GM23248 (cell line): ENCODE measurements around the gene RAMP3. TPM values are rescaled to one million over a fixed set of nuclear protein-coding genes. Genes with fewer than 3 reads are reported as not detected.

Experiments
- DNase-seq: peaks from one replicate; pipeline ENCODE4 v3.0.0-alpha.2; 2015
- H2AFZ ChIP-seq: fragments of 200-600 bp; sonication (generic); 2 replicates; pipeline ENCODE4 v1.6.1; 2016; ENCODE audit warnings: antibody characterized with exemption
- H3F3A ChIP-seq: fragments of 200-600 bp; sonication (generic); 2 replicates; pipeline ENCODE4 v1.6.1; 2016; ENCODE audit warnings: mild to moderate bottlenecking, antibody characterized with exemption, mixed run types; ENCODE audit not compliant: insufficient read depth
- H3K27ac ChIP-seq: fragments of 200-600 bp; sonication (generic); 2 replicates; pipeline ENCODE4 v1.5.1; 2016; ENCODE audit warnings: mild to moderate bottlenecking
- H3K27me3 ChIP-seq: fragments of 200-600 bp; sonication (generic); replicated peaks from 2 replicates; pipeline ENCODE4 v1.6.1; 2016; ENCODE audit warnings: mild to moderate bottlenecking; ENCODE audit not compliant: insufficient read depth
- H3K36me3 ChIP-seq: fragments of 200-600 bp; sonication (generic); 2 replicates; pipeline ENCODE4 v1.6.1; 2016; ENCODE audit warnings: low read depth, mild to moderate bottlenecking
- H3K4me1 ChIP-seq: fragments of 200-600 bp; sonication (generic); 2 replicates; pipeline ENCODE4 v1.6.1; 2016; ENCODE audit warnings: mild to moderate bottlenecking; ENCODE audit not compliant: insufficient read depth
- H3K4me2 ChIP-seq: fragments of 200-600 bp; sonication (generic); one replicate; pipeline ENCODE4 v1.6.1; 2016; ENCODE audit warnings: mild to moderate bottlenecking; ENCODE audit not compliant: unreplicated experiment
- H3K4me3 ChIP-seq: fragments of 200-600 bp; sonication (generic); 2 replicates; pipeline ENCODE4 v1.5.1; 2016; ENCODE audit warnings: mild to moderate bottlenecking
- H3K79me2 ChIP-seq: fragments of 200-600 bp; sonication (generic); 2 replicates; pipeline ENCODE4 v1.6.1; 2016; ENCODE audit warnings: mild to moderate bottlenecking; ENCODE audit not compliant: insufficient read depth
- H3K9ac ChIP-seq: fragments of 200-600 bp; sonication (generic); 2 replicates; pipeline ENCODE4 v1.6.1; 2016; ENCODE audit warnings: mild to moderate bottlenecking
- H3K9me2 ChIP-seq: fragments of 200-600 bp; sonication (generic); 2 replicates; pipeline ENCODE4 v1.6.1; 2016; ENCODE audit warnings: mixed run types, mild to moderate bottlenecking, moderate library complexity; ENCODE audit not compliant: insufficient read depth
- H3K9me3 ChIP-seq: fragments of 200-600 bp; sonication (generic); one replicate; pipeline ENCODE4 v1.6.1; 2017; ENCODE audit warnings: low read depth
- H4K20me1 ChIP-seq: fragments of 200-600 bp; sonication (generic); 2 replicates; pipeline ENCODE4 v1.6.0; 2016; ENCODE audit not compliant: insufficient read depth
- EZH2 ChIP-seq: fragments of 200-600 bp; sonication (generic); IDR thresholded peaks from 2 replicates; pipeline ENCODE4 v1.6.1; 2018; ENCODE audit warnings: antibody characterized with exemption, mild to moderate bottlenecking; ENCODE audit not compliant: insufficient read depth, poor library complexity, severe bottlenecking
- EZH2phosphoT487 ChIP-seq: fragments of 200-600 bp; sonication (generic); IDR thresholded peaks from 2 replicates; pipeline ENCODE4 v1.6.1; 2018; ENCODE audit warnings: antibody characterized with exemption, moderate library complexity, mild to moderate bottlenecking, low read depth; ENCODE audit not compliant: insufficient read depth
- WGBS, 2 experiments: methylation state at CpG; one replicate each; pipeline ENCODE4 v1.1.6; 2015 to 2017; ENCODE audit warnings: low lambda C conversion rate in 2 of 2, low coverage in 1 of 2; ENCODE audit errors: missing lambda C conversion rate in 2 of 2; 5-methylcytosine and 5-hydroxymethylcytosine counted together
- in situ Hi-C: fragments of 300-500 bp; cut with MboI; formaldehyde crosslinking; loops from 2 replicates; pipeline ENCODE4 v1.15.0; 2020
- polyA plus RNA-seq: library from polyadenylated mRNA; unstranded; fragments of >200 nt; fragmentation: Nextera tagmentation; extraction: Ambion mirVana; gene quantifications from 2 replicates; pipeline ENCODE4 v1.2.1, GENCODE V29; 2016
- total RNA-seq: library from RNA; depleted of rRNA; stranded (reverse); fragments of >200 nt; shearing (Covaris generic); gene quantifications from 2 replicates; pipeline ENCODE4 v1.2.3, GENCODE V29; 2014

The RAMP3 gene
- total and polyA plus RNA-seq, 2 experiments from 2014 or later = not detected

GRCh38 chr7:45191396-45191795 is 33.8 kb downstream of the RAMP3 start:
- DNase-seq = no peak
- no peak overlapping the region for H3K9ac ChIP-seq
- TF ChIP-seq EZH2 (no peak), EZH2phosphoT487 (no peak)
- H2AFZ ChIP-seq = no peak overlapping the region
- peaks cover 29% of the 10 kb centered on the region for H3K27me3 ChIP-seq
- H3K79me2 ChIP-seq = no peaks in the 10 kb centered on the region
- no peaks in the 10 kb centered on the region for H3F3A ChIP-seq
- H3K4me2 ChIP-seq = no peak overlapping the region
- H3K9me2 ChIP-seq = no peaks in the 10 kb centered on the region
- in situ Hi-C loops = no loop called here
- no peaks in the 10 kb centered on the region for H3K9me3 ChIP-seq
- H3K27ac ChIP-seq = no peak overlapping the region
- no peaks in the 10 kb centered on the region for H3K36me3 ChIP-seq
- WGBS, 2 experiments = 72 to 73% methylated on average over 3 of the region's 3 CpGs
- H4K20me1 ChIP-seq = no peaks in the 10 kb centered on the region
- H3K4me3 ChIP-seq = no peak overlapping the region
- H3K4me1 ChIP-seq = no peaks in the 10 kb centered on the region

GRCh38 chr7:45192621-45193041 is 35.0 kb downstream of the RAMP3 start:
- Histone ChIP-seq H3K9me2 (no peaks in the 10 kb centered on the region), H3K4me2 (no peak overlapping the region), H3K27ac (no peak overlapping the region), H3K79me2 (no peaks in the 10 kb centered on the region), H3K27me3 (peaks cover 29% of the 10 kb centered on the region), H3K9me3 (no peaks in the 10 kb centered on the region), H4K20me1 (no peaks in the 10 kb centered on the region), H3K9ac (no peak overlapping the region), H3K4me3 (no peak overlapping the region), H3K36me3 (no peaks in the 10 kb centered on the region), H3K4me1 (no peaks in the 10 kb centered on the region), H3F3A (no peaks in the 10 kb centered on the region), H2AFZ (no peak overlapping the region)
- 31 to 39% methylated on average over 11 of the region's 11 CpGs for WGBS, 2 experiments
- TF ChIP-seq EZH2 (no peak), EZH2phosphoT487 (no peak)
- DNase-seq = no peak
- in situ Hi-C loops = no loop called here

GRCh38 chr7:45193828-45194227 is 36.2 kb downstream of the RAMP3 start:
- Histone ChIP-seq H3K9me3 (no peaks in the 10 kb centered on the region), H3K9me2 (no peaks in the 10 kb centered on the region), H3K4me3 (no peak overlapping the region), H3K4me2 (no peak overlapping the region), H3K27me3 (peaks cover 29% of the 10 kb centered on the region), H3K4me1 (no peaks in the 10 kb centered on the region), H3K9ac (no peak overlapping the region), H3K27ac (no peak overlapping the region), H3F3A (no peaks in the 10 kb centered on the region), H3K79me2 (no peaks in the 10 kb centered on the region), H3K36me3 (no peaks in the 10 kb centered on the region), H4K20me1 (no peaks in the 10 kb centered on the region), H2AFZ (no peak overlapping the region)
- no peak for DNase-seq
- TF ChIP-seq EZH2 (no peak), EZH2phosphoT487 (no peak)
- 11 to 17% methylated on average over 4 of the region's 4 CpGs for WGBS, 2 experiments
- in situ Hi-C loops = no loop called here

- H3K9me2 ChIP-seq = no peaks in the 10 kb centered on the region
- H3F3A ChIP-seq = no peaks in the 10 kb centered on the region
- H3K79me2 ChIP-seq = no peaks in the 10 kb centered on the region
- H3K9ac ChIP-seq = no peak overlapping the region
- no peak overlapping the region for H3K4me3 ChIP-seq
- H3K9me3 ChIP-seq = no peaks in the 10 kb centered on the region
- 63 to 82% methylated on average over 7 of the region's 7 CpGs for WGBS, 2 experiments
- in situ Hi-C loops = no loop called here
- H3K27ac ChIP-seq = no peak overlapping the region
- no peak overlapping the region for H3K4me2 ChIP-seq
- H3K36me3 ChIP-seq = no peaks in the 10 kb centered on the region
- TF ChIP-seq EZH2 = no peak
- TF ChIP-seq EZH2phosphoT487 = no peak
- no peak overlapping the region for H2AFZ ChIP-seq
- DNase-seq = no peak
- no peaks in the 10 kb centered on the region for H3K4me1 ChIP-seq
- H3K27me3 ChIP-seq = peaks cover 23% of the 10 kb centered on the region
- H4K20me1 ChIP-seq = no peaks in the 10 kb centered on the region
Observed at GRCh38 chr7:45196374-45196773, 38.8 kb downstream of the RAMP3 start.

- Histone ChIP-seq H3K9ac (no peak overlapping the region), H3K4me3 (no peak overlapping the region), H3K27ac (no peak overlapping the region), H3F3A (no peaks in the 10 kb centered on the region), H3K27me3 (peaks cover 12% of the 10 kb centered on the region; the same call in 1 of the 2 replicates), H3K9me2 (no peaks in the 10 kb centered on the region), H2AFZ (no peak overlapping the region), H3K4me1 (no peaks in the 10 kb centered on the region), H3K36me3 (no peaks in the 10 kb centered on the region), H3K9me3 (no peaks in the 10 kb centered on the region), H4K20me1 (no peaks in the 10 kb centered on the region), H3K79me2 (no peaks in the 10 kb centered on the region), H3K4me2 (no peak overlapping the region)
- TF ChIP-seq EZH2phosphoT487 = no peak
- TF ChIP-seq EZH2 = no peak
- in situ Hi-C loops = no loop called here
- no peak for DNase-seq
- whole genome bisulfite sequencing, 2 experiments = 51 to 57% methylated on average over 2 of the region's 2 CpGs
Observed at GRCh38 chr7:45197461-45197860, 39.9 kb downstream of the RAMP3 start.
